NCI-H748 (cell line): ENCODE results near the gene MEGF8.

Source experiments
- DNase-seq: peaks from one replicate; lab custom pipeline; 2025; ENCODE audit not compliant: unreplicated experiment; lab: John Stamatoyannopoulos, UW

The MEGF8 gene

GRCh38 chr19:42306646-42307045 is 18.8 kb upstream of the MEGF8 start:
- no peak for DNase-seq

GRCh38 chr19:42309686-42310085 is 15.7 kb upstream of the MEGF8 start:
- DNase-seq, result no peak

GRCh38 chr19:42311657-42312056 is 13.8 kb upstream of the MEGF8 start:
- peak; percentile 16 for DNase-seq

- DNase-seq, result no peak
These were observed 13.1 kb upstream of the MEGF8 start for GRCh38 chr19:42312370-42312769.

- peak; percentile 77 for DNase-seq
These were observed 12.2 kb upstream of the MEGF8 start, which contains the start of gene TMEM145 for GRCh38 chr19:42313096-42313839. Gene TMEM145 (plus strand): TSS chr19:42313309. CDS start chr19:42313377, 68 bp downstream.

- DNase-seq, result no peak
These were observed 11.3 kb upstream of the MEGF8 start for GRCh38 chr19:42313840-42314755.

GRCh38 chr19:42315024-42315423 is 10.4 kb upstream of the MEGF8 start:
- DNase-seq, result no peak

- no peak for DNase-seq
These were observed 8.9 kb upstream of the MEGF8 start for GRCh38 chr19:42316223-42317211.

GRCh38 chr19:42317535-42317934 is 7.9 kb upstream of the MEGF8 start:
- no peak for DNase-seq

GRCh38 chr19:42322305-42322704 is 3.1 kb upstream of the MEGF8 start:
- DNase-seq, result no peak

- DNase-seq, result no peak
These were observed 2.0 kb upstream of the MEGF8 start for GRCh38 chr19:42323473-42323851.

- DNase-seq, result peak; percentile 40
These were observed 1.4 kb upstream of the MEGF8 start for GRCh38 chr19:42323852-42324654.

- peak; percentile 40 for DNase-seq
These were observed 654 bp upstream of the MEGF8 start for GRCh38 chr19:42324655-42325307.

GRCh38 chr19:42325896-42326771 is 699 bp downstream of the MEGF8 start:
- peak; percentile 58 for DNase-seq

- no peak for DNase-seq
These were observed 1.5 kb downstream of the MEGF8 start for GRCh38 chr19:42326969-42327368.

- no peak for DNase-seq
These were observed 1.9 kb downstream of the MEGF8 start for GRCh38 chr19:42327381-42327780.

GRCh38 chr19:42328106-42328505 is 2.7 kb downstream of the MEGF8 start:
- no peak for DNase-seq

- DNase-seq, result no peak
These were observed 3.4 kb downstream of the MEGF8 start for GRCh38 chr19:42328854-42329253.
